ENCODE data around the gene MYO9B. TPM values are rescaled to one million over a fixed set of nuclear protein-coding genes. Genes with fewer than 3 reads are reported as not detected.
"Not testable (repeated sequence)": the region's sequence is repeated elsewhere in the genome, so short reads cannot be mapped to it uniquely, and the experiment has no call there.

Gene MYO9B
- total RNA-seq, 2 experiments from 2014 or later = 100 to 104 TPM

GRCh38 chr19:17080440-17080801 lies 4.8 kb downstream of the MYO9B start:
- ChIA-PET CTCF (no interaction called here), POLR2A (interaction anchor here (0.9 kb wide), 1 partner anchor 45 kb away, joined by 3 read pairs; no protein-coding TSS in a partner anchor)
- Mint-ChIP-seq H3K4me3 (peak overlapping the region; percentile 25), H3K4me1 (ENCODE audit: low read depth) (peaks cover 53% of the 10 kb centered on the region), H3K9me3 (no peaks in the 10 kb centered on the region), H3K36me3 (peaks cover 6% of the 10 kb centered on the region), H3K27me3 (no peaks in the 10 kb centered on the region), H3K27ac (peak overlapping the region; percentile 81)
- DNase-seq = no peak
- intact Hi-C loops (cut with micrococcal nuclease) = loop anchor here (1.0 kb wide), 3 partner anchors 10 to 104 kb away; no protein-coding TSS in a partner anchor

GRCh38 chr19:17081672-17082630 lies 6.4 kb downstream of the MYO9B start:
- H3K27ac Mint-ChIP-seq = no peak overlapping the region
- H3K4me3 Mint-ChIP-seq = no peak overlapping the region
- ChIA-PET POLR2A (no interaction called here), CTCF (no interaction called here)
- H3K9me3 Mint-ChIP-seq = no peaks in the 10 kb centered on the region
- H3K36me3 Mint-ChIP-seq = peaks cover 6% of the 10 kb centered on the region
- peaks cover 50% of the 10 kb centered on the region for H3K4me1 Mint-ChIP-seq (ENCODE audit: low read depth)
- no peaks in the 10 kb centered on the region for H3K27me3 Mint-ChIP-seq
- no peak for DNase-seq
- intact Hi-C loops (cut with micrococcal nuclease) = no loop called here

GRCh38 chr19:17086120-17086519 lies 10.5 kb downstream of the MYO9B start:
- no peak for DNase-seq
- H3K4me3 Mint-ChIP-seq = no peak overlapping the region
- H3K9me3 Mint-ChIP-seq = no peaks in the 10 kb centered on the region
- no peak overlapping the region for H3K27ac Mint-ChIP-seq
- H3K4me1 Mint-ChIP-seq (ENCODE audit: low read depth) = peaks cover 46% of the 10 kb centered on the region
- ChIA-PET POLR2A (interaction anchor here (0.6 kb wide), 1 partner anchor 8 kb away, joined by 3 read pairs; no protein-coding TSS in a partner anchor), CTCF (interaction anchor here (0.6 kb wide), 2 partner anchors 7 to 369 kb away, joined by 3 read pairs; no protein-coding TSS in a partner anchor)
- H3K27me3 Mint-ChIP-seq = no peaks in the 10 kb centered on the region
- intact Hi-C loops (cut with micrococcal nuclease) = no loop called here
- H3K36me3 Mint-ChIP-seq = peaks cover 7% of the 10 kb centered on the region

- H3K27me3 Mint-ChIP-seq = no peaks in the 10 kb centered on the region
- peaks cover 41% of the 10 kb centered on the region for H3K4me1 Mint-ChIP-seq (ENCODE audit: low read depth)
- no peak overlapping the region for H3K4me3 Mint-ChIP-seq
- H3K9me3 Mint-ChIP-seq = no peaks in the 10 kb centered on the region
- intact Hi-C loops (cut with micrococcal nuclease) = no loop called here
- POLR2A ChIA-PET = no interaction called here
- CTCF ChIA-PET = no interaction called here
- H3K27ac Mint-ChIP-seq = no peak overlapping the region
- peaks cover 5% of the 10 kb centered on the region for H3K36me3 Mint-ChIP-seq
- DNase-seq = no peak
Observed at GRCh38 chr19:17086834-17087233, 11.3 kb downstream of the MYO9B start.

GRCh38 chr19:17088552-17088951 lies 13.0 kb downstream of the MYO9B start:
- Mint-ChIP-seq H3K27ac (no peak overlapping the region), H3K36me3 (peaks cover 4% of the 10 kb centered on the region), H3K4me3 (no peak overlapping the region), H3K9me3 (no peaks in the 10 kb centered on the region), H3K4me1 (ENCODE audit: low read depth) (peaks cover 28% of the 10 kb centered on the region), H3K27me3 (no peaks in the 10 kb centered on the region)
- intact Hi-C loops (cut with micrococcal nuclease) = no loop called here
- ChIA-PET CTCF (no interaction called here), POLR2A (no interaction called here)
- no peak for DNase-seq

GRCh38 chr19:17090583-17090982 lies 15.0 kb downstream of the MYO9B start:
- no peaks in the 10 kb centered on the region for H3K9me3 Mint-ChIP-seq
- peaks cover 33% of the 10 kb centered on the region for H3K4me1 Mint-ChIP-seq (ENCODE audit: low read depth)
- H3K27ac Mint-ChIP-seq = peak overlapping the region; percentile 70
- H3K4me3 Mint-ChIP-seq = no peak overlapping the region
- DNase-seq = peak; percentile 67
- peaks cover 4% of the 10 kb centered on the region for H3K36me3 Mint-ChIP-seq
- POLR2A ChIA-PET = no interaction called here
- intact Hi-C loops (cut with micrococcal nuclease) = loop anchor here (1.0 kb wide), 1 partner anchor 10 kb away; no protein-coding TSS in a partner anchor
- no peaks in the 10 kb centered on the region for H3K27me3 Mint-ChIP-seq
- CTCF ChIA-PET = interaction anchor here (1.4 kb wide), 1 partner anchor 34 kb away, joined by 3 read pairs; no protein-coding TSS in a partner anchor

GRCh38 chr19:17091758-17092333 lies 16.3 kb downstream of the MYO9B start:
- Mint-ChIP-seq H3K4me1 (ENCODE audit: low read depth) (peaks cover 33% of the 10 kb centered on the region), H3K9me3 (no peaks in the 10 kb centered on the region), H3K27ac (no peak overlapping the region), H3K27me3 (no peaks in the 10 kb centered on the region), H3K36me3 (peaks cover 4% of the 10 kb centered on the region), H3K4me3 (no peak overlapping the region)
- POLR2A ChIA-PET = no interaction called here
- DNase-seq = no peak
- intact Hi-C loops (cut with micrococcal nuclease) = no loop called here
- CTCF ChIA-PET = no interaction called here

GRCh38 chr19:17092696-17093095 lies 17.1 kb downstream of the MYO9B start:
- DNase-seq = no peak
- Mint-ChIP-seq H3K9me3 (no peaks in the 10 kb centered on the region), H3K27me3 (no peaks in the 10 kb centered on the region), H3K36me3 (no peaks in the 10 kb centered on the region), H3K4me1 (ENCODE audit: low read depth) (peaks cover 30% of the 10 kb centered on the region), H3K4me3 (no peak overlapping the region), H3K27ac (no peak overlapping the region)
- POLR2A ChIA-PET = no interaction called here
- CTCF ChIA-PET = no interaction called here
- intact Hi-C loops (cut with micrococcal nuclease) = no loop called here

- peaks cover 18% of the 10 kb centered on the region for H3K4me1 Mint-ChIP-seq (ENCODE audit: low read depth)
- POLR2A ChIA-PET, H3K4me3 Mint-ChIP-seq: not testable (repeated sequence)
Observed at GRCh38 chr19:17094694-17095093, 19.1 kb downstream of the MYO9B start.

GRCh38 chr19:17095141-17095919 lies 19.8 kb downstream of the MYO9B start:
- Mint-ChIP-seq H3K4me3 (no peak overlapping the region), H3K9me3 (no peaks in the 10 kb centered on the region), H3K27me3 (no peaks in the 10 kb centered on the region), H3K27ac (no peak overlapping the region), H3K4me1 (ENCODE audit: low read depth) (peaks cover 12% of the 10 kb centered on the region), H3K36me3 (no peaks in the 10 kb centered on the region)
- ChIA-PET POLR2A (no interaction called here), CTCF (interaction anchor here (0.6 kb wide), 2 partner anchors 12 to 198 kb away, joined by 3 read pairs; no protein-coding TSS in a partner anchor)
- no peak for DNase-seq
- intact Hi-C loops (cut with micrococcal nuclease) = no loop called here

More at GRCh38 chr19:17094694-17095093, 19.1 kb downstream of the MYO9B start:
- CTCF ChIA-PET = interaction anchor here (0.6 kb wide), 2 partner anchors 13 to 198 kb away, joined by 3 read pairs; no protein-coding TSS in a partner anchor
- DNase-seq; H3K27me3 Mint-ChIP-seq; H3K27ac Mint-ChIP-seq; intact Hi-C loops (cut with micrococcal nuclease); H3K9me3 Mint-ChIP-seq; H3K36me3 Mint-ChIP-seq: not testable (repeated sequence)

GRCh38 chr19:17097593-17098126 lies 22.1 kb downstream of the MYO9B start:
- DNase-seq = no peak
- H3K9me3 Mint-ChIP-seq = peaks cover 4% of the 10 kb centered on the region
- no peak overlapping the region for H3K4me3 Mint-ChIP-seq
- H3K4me1 Mint-ChIP-seq (ENCODE audit: low read depth) = peaks cover 4% of the 10 kb centered on the region
- ChIA-PET POLR2A (no interaction called here), CTCF (interaction anchor here (0.6 kb wide), 1 partner anchor 42 kb away, joined by 8 read pairs; no protein-coding TSS in a partner anchor)
- H3K36me3 Mint-ChIP-seq = peaks cover 12% of the 10 kb centered on the region
- intact Hi-C loops (cut with micrococcal nuclease) = no loop called here
- no peak overlapping the region for H3K27ac Mint-ChIP-seq
- no peaks in the 10 kb centered on the region for H3K27me3 Mint-ChIP-seq

- H3K27me3 Mint-ChIP-seq = no peaks in the 10 kb centered on the region
- intact Hi-C loops (cut with micrococcal nuclease) = no loop called here
- CTCF ChIA-PET = no interaction called here
- H3K9me3 Mint-ChIP-seq = peaks cover 7% of the 10 kb centered on the region
- DNase-seq = no peak
- H3K4me1 Mint-ChIP-seq (ENCODE audit: low read depth) = peaks cover 8% of the 10 kb centered on the region
- H3K36me3 Mint-ChIP-seq = peaks cover 19% of the 10 kb centered on the region
- no peak overlapping the region for H3K4me3 Mint-ChIP-seq
- no peak overlapping the region for H3K27ac Mint-ChIP-seq
- POLR2A ChIA-PET = no interaction called here
Observed at GRCh38 chr19:17098326-17098725, 22.7 kb downstream of the MYO9B start.
